ENCODE data around the gene BLCAP.

GRCh38 chr20:37544386-37544785 lies 16.7 kb upstream of the BLCAP start:
- TF ChIP-seq CTCF (IDR thresholded peaks at IDR 0.05; ENCODE audit: low read depth, low read length, missing input control) (no peak), NR2F2 (IDR thresholded peaks at IDR 0.05) (no peak), ZBTB33 (IDR thresholded peaks at IDR 0.05) (no peak), RAD21 (IDR thresholded peaks at IDR 0.05) (no peak)

All from liver (tissue), 3 donors.